AG04450 (cell line): ENCODE data around the gene MACO1. TPM values are rescaled to one million over a fixed set of nuclear protein-coding genes. Genes with fewer than 3 reads are reported as not detected.

Experiments used
- CTCF ChIA-PET: fragments of 300-600, 350-600 bp; formaldehyde crosslinking; extraction: SDS; loops from one replicate; lab custom pipeline; 2022; ENCODE audit warnings: antibody characterized with exemption, inconsistent platforms; lab: Charles Lee
- POLR2A ChIA-PET: fragments of 350-600 bp; formaldehyde crosslinking; extraction: SDS; loops from one replicate; lab custom pipeline; 2021; ENCODE audit warnings: antibody characterized with exemption, inconsistent platforms; lab: Yijun Ruan, JAX
- DNase-seq: peaks from one replicate; pipeline ENCODE4 v3.0.0-alpha.2; 2011; ENCODE audit warnings: low read depth, low spot score
- H3K27ac ChIP-seq: one replicate; pipeline ENCODE4 v1.5.1; 2012; ENCODE audit warnings: low read depth, low read length, control low read depth
- H3K27me3 ChIP-seq: one replicate; pipeline ENCODE4 v1.6.0; 2012; ENCODE audit warnings: low read length; ENCODE audit not compliant: control insufficient read depth, insufficient read depth
- H3K4me3 ChIP-seq: 2 replicates; pipeline ENCODE4 v1.5.1; 2011; ENCODE audit warnings: mild to moderate bottlenecking, low read depth, low read length, control low read depth
- H3K9me3 ChIP-seq: 2 replicates; pipeline ENCODE4 v1.5.1; 2012; ENCODE audit warnings: low read length; ENCODE audit not compliant: control insufficient read depth, insufficient read depth
- CTCF ChIP-seq: IDR thresholded peaks from 2 replicates; pipeline ENCODE4 v1.5.1; 2011; ENCODE audit warnings: low read depth, low read length, control low read depth, inconsistent platforms
- polyA plus RNA-seq: library from polyadenylated mRNA; depleted of rRNA; stranded (reverse); fragments of >200 nt; gene quantifications from 2 replicates; pipeline ENCODE4 v1.2.3, GENCODE V29; 2011

Gene MACO1
- polyA plus RNA-seq, 1 experiment = 16.7 TPM

GRCh38 chr1:25531082-25531461, 100.4 kb downstream of the MACO1 start:
- ChIA-PET POLR2A (no interaction called here), CTCF (no interaction called here)
- no peak overlapping the region for H3K27ac ChIP-seq
- no peak overlapping the region for H3K4me3 ChIP-seq
- no peak for DNase-seq
- H3K9me3 ChIP-seq = peaks cover 8% of the 10 kb centered on the region; the same call in 1 of the 2 replicates
- H3K27me3 ChIP-seq = peaks cover 32% of the 10 kb centered on the region
- TF ChIP-seq CTCF = no peak

- H3K27ac ChIP-seq = no peak overlapping the region
- POLR2A ChIA-PET = interaction anchor here (0.7 kb wide), 1 partner anchor 162 kb away, joined by 7 read pairs; no protein-coding TSS in a partner anchor
- CTCF ChIA-PET = interaction anchor here (1.2 kb wide), 1 partner anchor 14 kb away, joined by 3 read pairs; no protein-coding TSS in a partner anchor
- H3K27me3 ChIP-seq = peaks cover 36% of the 10 kb centered on the region
- no peak for DNase-seq
- H3K4me3 ChIP-seq = no peak overlapping the region
- TF ChIP-seq CTCF = no peak
- peaks cover 8% of the 10 kb centered on the region; the same call in 1 of the 2 replicates for H3K9me3 ChIP-seq
These were observed 102.3 kb downstream of the MACO1 start for GRCh38 chr1:25532970-25533369.

- CTCF ChIA-PET = no interaction called here
- no peak overlapping the region for H3K4me3 ChIP-seq
- H3K9me3 ChIP-seq = peaks cover 8% of the 10 kb centered on the region; the same call in 1 of the 2 replicates
- no peak for DNase-seq
- no peak overlapping the region for H3K27ac ChIP-seq
- POLR2A ChIA-PET = interaction anchor here (0.7 kb wide), 1 partner anchor 161 kb away, joined by 7 read pairs; no protein-coding TSS in a partner anchor
- TF ChIP-seq CTCF = no peak
- peaks cover 28% of the 10 kb centered on the region for H3K27me3 ChIP-seq
These were observed 103.2 kb downstream of the MACO1 start for GRCh38 chr1:25533775-25534409.

GRCh38 chr1:25534410-25534788, 103.7 kb downstream of the MACO1 start:
- CTCF ChIA-PET = no interaction called here
- H3K9me3 ChIP-seq = peaks cover 8% of the 10 kb centered on the region; the same call in 1 of the 2 replicates

More at GRCh38 chr1:25534410-25534788, 103.7 kb downstream of the MACO1 start:
- Histone ChIP-seq H3K4me3 (no peak overlapping the region), H3K27me3 (peaks cover 26% of the 10 kb centered on the region), H3K27ac (no peak overlapping the region)
- DNase-seq = no peak
- no peak for TF ChIP-seq CTCF
- POLR2A ChIA-PET = no interaction called here
